Measurements from ENCODE around the gene SHISA4. TPM values are rescaled to one million over a fixed set of nuclear protein-coding genes. Genes with fewer than 3 reads are reported as not detected.
"Not testable (repeated sequence)": the region's sequence is repeated elsewhere in the genome, so short reads cannot be mapped to it uniquely, and the experiment has no call there.

Gene SHISA4, protein sequence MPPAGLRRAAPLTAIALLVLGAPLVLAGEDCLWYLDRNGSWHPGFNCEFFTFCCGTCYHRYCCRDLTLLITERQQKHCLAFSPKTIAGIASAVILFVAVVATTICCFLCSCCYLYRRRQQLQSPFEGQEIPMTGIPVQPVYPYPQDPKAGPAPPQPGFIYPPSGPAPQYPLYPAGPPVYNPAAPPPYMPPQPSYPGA
- 10 to 100 TPM; 18.9 to 35.8 (median 29.3) TPM for total RNA-seq

DNA sequence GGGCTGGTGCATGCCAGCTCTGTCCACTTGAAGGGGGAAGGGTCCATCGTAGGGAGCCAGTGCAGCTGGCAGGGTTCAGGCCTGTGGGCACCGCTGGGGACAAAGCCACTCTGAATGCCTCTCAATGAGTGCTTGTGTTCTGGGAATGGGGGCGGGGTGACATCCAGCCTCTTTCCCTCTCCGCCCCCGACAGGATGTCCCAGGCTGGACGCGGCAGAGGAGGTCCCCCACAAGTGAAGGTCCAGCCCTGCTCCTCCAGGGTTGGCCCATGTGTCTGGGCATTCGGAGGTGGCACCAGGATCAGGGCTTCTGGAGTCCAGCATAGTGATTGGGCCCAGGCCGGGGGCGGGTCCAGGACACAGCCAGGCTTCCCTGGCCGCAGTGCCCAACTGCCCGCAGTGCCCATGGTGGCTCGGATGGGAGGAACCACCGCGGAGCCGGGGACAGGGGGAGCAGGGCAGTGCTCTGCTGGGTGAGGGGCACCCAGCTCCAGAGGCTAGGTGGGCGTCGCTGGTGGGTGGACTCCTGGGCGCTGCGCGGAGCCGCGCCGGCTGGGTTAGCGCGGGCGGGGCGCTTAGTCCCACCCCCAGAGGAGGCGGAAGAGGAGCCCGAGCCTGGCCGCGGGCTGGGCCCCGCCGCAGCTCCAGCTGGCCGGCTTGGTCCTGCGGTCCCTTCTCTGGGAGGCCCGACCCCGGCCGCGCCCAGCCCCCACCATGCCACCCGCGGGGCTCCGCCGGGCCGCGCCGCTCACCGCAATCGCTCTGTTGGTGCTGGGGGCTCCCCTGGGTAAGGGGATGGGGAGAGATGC lies at the start of gene SHISA4:
Gene SHISA4 (plus strand): TSS at position 617 of the 808 bp plus-strand sequence. CDS start 97 bp downstream, at position 714.
- ATAC-seq: peak; percentile 79
- TF ChIP-seq EP300 (IDR thresholded peaks at IDR 0.05): no peak
- peak; percentile 89 for TF ChIP-seq POLR2AphosphoS5 (IDR thresholded peaks at IDR 0.05)
- TF ChIP-seq POLR2A (IDR thresholded peaks at IDR 0.05): peak; percentile 75 to 81
- peak in 1 of 4 experiments; percentile 4 for TF ChIP-seq CTCF (IDR thresholded peaks at IDR 0.05)
- peak within 1 kb of the TSS; percentile 54 to 94 (median 89) for H3K27ac ChIP-seq
- H3K9me3 ChIP-seq: no peaks in the 10 kb centered on the region
- peak within 1 kb of the TSS; percentile 60 to 83 for H3K4me3 ChIP-seq
- WGBS, 2 donors (ENCODE audit: low coverage in 1 of 2): no CpG with 5 or more reads among the region's 49 CpGs
- no peaks in the 10 kb centered on the region for H3K36me3 ChIP-seq
- peaks cover 0 to 90% (median 26%) of the 10 kb centered on the region in 3 donors for H3K4me1 ChIP-seq
- H3K27me3 ChIP-seq: no peaks in the 10 kb centered on the region

- not testable (repeated sequence) for H3K27me3 ChIP-seq, ATAC-seq, H3K36me3 ChIP-seq, H3K4me3 ChIP-seq, H3K9me3 ChIP-seq, H3K27ac ChIP-seq
- peaks cover 0 to 23% (median 0%) of the 10 kb centered on the region in 3 donors for H3K4me1 ChIP-seq
- WGBS, 2 donors (ENCODE audit: low coverage in 1 of 2): no CpG with 5 or more reads among the region's 10 CpGs
These were observed 49.6 kb upstream of the SHISA4 start for GRCh38 chr1:201839089-201839488.

DNA sequence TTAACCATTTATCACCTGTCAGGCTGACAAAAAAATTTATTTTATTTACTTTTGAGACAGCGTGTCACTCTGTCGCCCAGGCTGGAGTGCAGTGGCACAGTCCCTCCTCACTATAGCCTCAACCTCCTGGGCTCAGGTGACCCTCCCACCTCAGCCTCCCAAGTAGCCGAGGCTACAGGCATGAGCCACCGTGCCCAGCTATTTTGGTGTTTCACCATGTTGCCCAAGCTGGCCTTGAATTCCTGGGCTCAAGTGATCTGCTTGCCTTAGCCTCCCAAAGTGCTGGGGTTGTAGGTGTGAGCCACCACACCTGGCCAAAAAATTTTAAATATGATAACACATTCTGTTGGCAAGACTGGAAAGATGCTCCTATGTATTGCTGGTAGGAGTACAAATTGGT lies 48.6 kb upstream of the SHISA4 start:
- H3K4me3 ChIP-seq: no peak overlapping the region
- no peak overlapping the region for H3K27ac ChIP-seq
- H3K9me3 ChIP-seq: no peaks in the 10 kb centered on the region
- H3K4me1 ChIP-seq: peaks cover 0 to 13% (median 0%) of the 10 kb centered on the region in 3 donors
- 90 to 100% methylated on average over 3 to 4 of the region's 4 CpGs for WGBS, 2 donors (ENCODE audit: low coverage in 1 of 2)
- ATAC-seq: no peak
- H3K36me3 ChIP-seq: peaks cover 0 to 8% of the 10 kb centered on the region in 2 donors
- H3K27me3 ChIP-seq: no peaks in the 10 kb centered on the region
- TF ChIP-seq CTCF (IDR thresholded peaks at IDR 0.05): no peak
- no peak for TF ChIP-seq EP300 (IDR thresholded peaks at IDR 0.05)
- TF ChIP-seq POLR2AphosphoS5 (IDR thresholded peaks at IDR 0.05): no peak
- TF ChIP-seq POLR2A (IDR thresholded peaks at IDR 0.05): no peak

- Histone ChIP-seq H3K9me3 (no peaks in the 10 kb centered on the region), H3K27me3 (no peaks in the 10 kb centered on the region), H3K27ac (no peak overlapping the region), H3K36me3 (peaks cover 0 to 8% of the 10 kb centered on the region in 2 donors), H3K4me3 (no peak overlapping the region), H3K4me1 (peaks cover 0 to 9% (median 0%) of the 10 kb centered on the region in 3 donors)
- WGBS, 2 donors (ENCODE audit: low coverage in 1 of 2): 88 to 91% methylated on average over 1 of the region's 1 CpG
- no peak for TF ChIP-seq CTCF (IDR thresholded peaks at IDR 0.05)
- TF ChIP-seq POLR2AphosphoS5 (IDR thresholded peaks at IDR 0.05): no peak
- TF ChIP-seq EP300 (IDR thresholded peaks at IDR 0.05): no peak
- TF ChIP-seq POLR2A (IDR thresholded peaks at IDR 0.05): no peak
- no peak for ATAC-seq
These were observed 48.2 kb upstream of the SHISA4 start for GRCh38 chr1:201840490-201840889.

GRCh38 chr1:201841265-201841912 lies 47.3 kb upstream of the SHISA4 start:
- Histone ChIP-seq H3K4me3 (no peak overlapping the region), H3K4me1 (peaks cover 0 to 7% (median 0%) of the 10 kb centered on the region in 3 donors), H3K36me3 (peaks cover 0 to 4% of the 10 kb centered on the region in 2 donors), H3K27ac (no peak overlapping the region), H3K9me3 (no peaks in the 10 kb centered on the region), H3K27me3 (no peaks in the 10 kb centered on the region)
- TF ChIP-seq EP300 (IDR thresholded peaks at IDR 0.05) (no peak), POLR2A (IDR thresholded peaks at IDR 0.05) (no peak), POLR2AphosphoS5 (IDR thresholded peaks at IDR 0.05) (no peak), CTCF (IDR thresholded peaks at IDR 0.05) (no peak)
- ATAC-seq: no peak
- WGBS, 2 donors (ENCODE audit: low coverage in 1 of 2): 91 to 93% methylated on average over 2 of the region's 2 CpGs

Measured in gastroesophageal sphincter (tissue), 4 donors.